ENCODE measurements around the gene ZNF326. TPM values are rescaled to one million over a fixed set of nuclear protein-coding genes. Genes with fewer than 3 reads are reported as not detected.

ZNF326 gene
- total and polyA plus RNA-seq, 10 of the 15 experiments (the other 5 are each of a cell fraction or from before 2014, with no cell fraction given), result 7.1 to 29.4 (median 21.9) TPM

GRCh38 chr1:89999208-89999607 lies 4.3 kb downstream of the ZNF326 start:
- no peak overlapping the region for H3K4me2 ChIP-seq (ENCODE audit: control insufficient read depth, insufficient read depth)
- no peaks in the 10 kb centered on the region for H3K9me3 ChIP-seq (replicated peaks; ENCODE audit: control insufficient read depth, insufficient read depth, low read length)
- CTCF ChIA-PET, result interaction anchor here (1.3 kb wide), 1 partner anchor 218 kb away, joined by 3 read pairs; no protein-coding TSS in a partner anchor
- DNase-seq (ENCODE audit: low read depth, low spot score), result no peak
- BruUV-seq (replicated peaks), result no TSS peak
- RAD21 ChIA-PET (ENCODE audit: unreplicated experiment), result no interaction called here
- in situ Hi-C loops (cut with MboI), result loop anchor here (25.0 kb wide), 2 partner anchors 362 to 487 kb away; partner anchors contain the start of genes LRRC8B and LRRC8C
- peaks cover 0 to 7% of the 10 kb centered on the region in 2 experiments; a peak in 1 of 4 replicates for H3K36me3 ChIP-seq (ENCODE audit: control insufficient read depth in 2 of 2, insufficient read depth in 2 of 2, low read length in 1 of 2)
- POLR2A ChIA-PET, result no interaction called here
- peaks cover 66% of the 10 kb centered on the region for H3K79me2 ChIP-seq (ENCODE audit: control insufficient read depth, insufficient read depth, low read length)
- H2AFZ ChIP-seq (ENCODE audit: control insufficient read depth, low read depth, low read length), result no peak overlapping the region
- no peak for FAIRE-seq
- H3K9ac ChIP-seq (ENCODE audit: control insufficient read depth, insufficient read depth, low read length), result no peak overlapping the region
- H3K4me3 ChIP-seq, result no peak overlapping the region
- no peak for TF ChIP-seq NR2C2 (IDR thresholded peaks at IDR 0.05; ENCODE audit: borderline replicate concordance, control insufficient read depth, insufficient read length, low read depth)
- H4K20me1 ChIP-seq (ENCODE audit: control insufficient read depth, insufficient read depth), result no peaks in the 10 kb centered on the region
- ATAC-seq, result no peak
- no peaks in the 10 kb centered on the region for H3K27me3 ChIP-seq (replicated peaks in 1 of 2; ENCODE audit: control insufficient read depth in 2 of 2, insufficient read depth in 2 of 2, low read length in 1 of 2)
- no peak overlapping the region for H3K27ac ChIP-seq (ENCODE audit: control insufficient read depth, insufficient read depth)
- intact Hi-C loops (cut with micrococcal nuclease; ENCODE audit: unreplicated experiment), result loop anchor here (10.0 kb wide), 1 partner anchor 364 kb away; the partner anchor contains the start of gene LRRC8C
- H3K4me1 ChIP-seq (ENCODE audit: control insufficient read depth, insufficient read depth, low read length), result no peaks in the 10 kb centered on the region
- SMC1A ChIA-PET (ENCODE audit: uncharacterized antibody, unreplicated experiment), result interaction anchor here (1.2 kb wide), 1 partner anchor 81 kb away, joined by 4 read pairs; no protein-coding TSS in a partner anchor

GRCh38 chr1:89999628-90000027 lies 4.7 kb downstream of the ZNF326 start:
- Histone ChIP-seq H3K36me3 (ENCODE audit: control insufficient read depth in 2 of 2, insufficient read depth in 2 of 2, low read length in 1 of 2) (peaks cover 0 to 7% of the 10 kb centered on the region in 2 experiments; a peak in 1 of 4 replicates), H3K27ac (ENCODE audit: control insufficient read depth, insufficient read depth) (no peak overlapping the region), H2AFZ (ENCODE audit: control insufficient read depth, low read depth, low read length) (no peak overlapping the region), H3K79me2 (ENCODE audit: control insufficient read depth, insufficient read depth, low read length) (peaks cover 66% of the 10 kb centered on the region), H3K4me3 (no peak overlapping the region), H4K20me1 (ENCODE audit: control insufficient read depth, insufficient read depth) (no peaks in the 10 kb centered on the region), H3K4me1 (ENCODE audit: control insufficient read depth, insufficient read depth, low read length) (no peaks in the 10 kb centered on the region), H3K4me2 (ENCODE audit: control insufficient read depth, insufficient read depth) (no peak overlapping the region), H3K27me3 (replicated peaks in 1 of 2; ENCODE audit: control insufficient read depth in 2 of 2, insufficient read depth in 2 of 2, low read length in 1 of 2) (no peaks in the 10 kb centered on the region), H3K9ac (ENCODE audit: control insufficient read depth, insufficient read depth, low read length) (no peak overlapping the region), H3K9me3 (replicated peaks; ENCODE audit: control insufficient read depth, insufficient read depth, low read length) (no peaks in the 10 kb centered on the region)
- BruUV-seq (replicated peaks), result no TSS peak
- ChIA-PET CTCF (interaction anchor here (1.0 kb wide), 1 partner anchor 311 kb away, joined by 3 read pairs; no protein-coding TSS in a partner anchor), RAD21 (ENCODE audit: unreplicated experiment) (no interaction called here), SMC1A (ENCODE audit: uncharacterized antibody, unreplicated experiment) (no interaction called here), POLR2A (no interaction called here)
- 94% methylated on average over 3 of the region's 3 CpGs for WGBS (ENCODE audit: insufficient coverage, insufficient replicate concordance, low lambda C conversion rate, missing lambda C conversion rate)
- TF ChIP-seq MEF2A (IDR thresholded peaks at IDR 0.05; ENCODE audit: insufficient read depth, low read depth, low read length), result no peak
- TF ChIP-seq IKZF2 (IDR thresholded peaks at IDR 0.05), result no peak
- no peak for TF ChIP-seq SRF (IDR thresholded peaks at IDR 0.05; ENCODE audit: low read depth in 2 of 2, low read length in 2 of 2)
- no peak for TF ChIP-seq BCLAF1 (IDR thresholded peaks at IDR 0.05)
- no peak for TF ChIP-seq SREBF2 (IDR thresholded peaks at IDR 0.05; ENCODE audit: low read length)
- no peak for TF ChIP-seq ZNF24 (IDR thresholded peaks at IDR 0.05)
- in situ Hi-C loops (cut with MboI) (loop anchor here (25.0 kb wide), 2 partner anchors 362 to 487 kb away; partner anchors contain the start of genes LRRC8B and LRRC8C), intact Hi-C loops (cut with micrococcal nuclease; ENCODE audit: unreplicated experiment) (loop anchor here (10.0 kb wide), 1 partner anchor 365 kb away; the partner anchor contains the start of gene LRRC8C)
- no peak for DNase-seq (ENCODE audit: low read depth, low spot score)
- ATAC-seq, result no peak
- FAIRE-seq, result no peak
